ENCODE data around the gene FIGNL2. TPM values are rescaled to one million over a fixed set of nuclear protein-coding genes. Genes with fewer than 3 reads are reported as not detected.

Gene FIGNL2
- total RNA-seq, 1 experiment from 2014 or later = not detected

- Histone ChIP-seq H3K79me2 (ENCODE audit: low read length) (no peaks in the 10 kb centered on the region), H3K9ac (ENCODE audit: low read length) (no peak overlapping the region), H3K27me3 (ENCODE audit: low read length) (peaks cover 27% of the 10 kb centered on the region), H4K20me1 (ENCODE audit: low read length) (no peaks in the 10 kb centered on the region), H3K4me1 (ENCODE audit: insufficient read depth, low read length) (peaks cover 4% of the 10 kb centered on the region; the same call in 1 of the 2 replicates), H3K4me3 (ENCODE audit: low read length) (no peak overlapping the region), H3K36me3 (ENCODE audit: low read depth, low read length) (no peaks in the 10 kb centered on the region), H3K9me3 (ENCODE audit: low read length) (no peaks in the 10 kb centered on the region), H3K4me2 (ENCODE audit: low read length) (no peak overlapping the region), H2AFZ (ENCODE audit: low read length) (no peak overlapping the region), H3F3A (ENCODE audit: low read length, unreplicated experiment) (no peaks in the 10 kb centered on the region), H3K27ac (ENCODE audit: low read length) (no peak overlapping the region), H3K9me2 (replicated peaks; ENCODE audit: low read length) (no peaks in the 10 kb centered on the region)
- no peak for DNase-seq
- ChIA-PET CTCF (no interaction called here), POLR2A (ENCODE audit: unreplicated experiment) (no interaction called here)
- TF ChIP-seq EZH2phosphoT487 (IDR thresholded peaks at IDR 0.05; ENCODE audit: borderline replicate concordance, low read length) = no peak
- TF ChIP-seq CTCF (conservative IDR thresholded peaks at IDR 0.05; ENCODE audit: low read depth, low read length) = no peak
- no peak for TF ChIP-seq EZH2 (IDR thresholded peaks at IDR 0.05; ENCODE audit: low read length, unreplicated experiment)
- intact Hi-C loops (cut with micrococcal nuclease) = no loop called here
- no peak for ATAC-seq
- BruUV-seq (replicated peaks) = no TSS peak
Measured at GRCh38 chr12:51839310-51839947, 9.1 kb downstream of the FIGNL2 start.

GRCh38 chr12:51838762-51839161, 9.8 kb downstream of the FIGNL2 start:
- no peak for ATAC-seq
- BruUV-seq (replicated peaks) = no TSS peak
- TF ChIP-seq EZH2phosphoT487 (IDR thresholded peaks at IDR 0.05; ENCODE audit: borderline replicate concordance, low read length) = no peak
- TF ChIP-seq EZH2 (IDR thresholded peaks at IDR 0.05; ENCODE audit: low read length, unreplicated experiment) = no peak
- no peak for TF ChIP-seq CTCF (conservative IDR thresholded peaks at IDR 0.05; ENCODE audit: low read depth, low read length)
- Histone ChIP-seq H3K27ac (ENCODE audit: low read length) (no peak overlapping the region), H3K9me2 (replicated peaks; ENCODE audit: low read length) (no peaks in the 10 kb centered on the region), H3K9me3 (ENCODE audit: low read length) (no peaks in the 10 kb centered on the region), H3K27me3 (ENCODE audit: low read length) (peaks cover 23% of the 10 kb centered on the region; the same call in 1 of the 2 replicates), H4K20me1 (ENCODE audit: low read length) (no peaks in the 10 kb centered on the region), H3K4me3 (ENCODE audit: low read length) (no peak overlapping the region), H3K4me1 (ENCODE audit: insufficient read depth, low read length) (peaks cover 4% of the 10 kb centered on the region; the same call in 1 of the 2 replicates), H3K4me2 (ENCODE audit: low read length) (no peak overlapping the region), H3K9ac (ENCODE audit: low read length) (no peak overlapping the region), H3F3A (ENCODE audit: low read length, unreplicated experiment) (no peaks in the 10 kb centered on the region), H2AFZ (ENCODE audit: low read length) (no peak overlapping the region), H3K36me3 (ENCODE audit: low read depth, low read length) (no peaks in the 10 kb centered on the region), H3K79me2 (ENCODE audit: low read length) (no peaks in the 10 kb centered on the region)
- CTCF ChIA-PET = no interaction called here
- intact Hi-C loops (cut with micrococcal nuclease) = no loop called here
- POLR2A ChIA-PET (ENCODE audit: unreplicated experiment) = no interaction called here
- DNase-seq = no peak

- ATAC-seq (no peak), DNase-seq (no peak)
- Histone ChIP-seq H3K9ac (ENCODE audit: low read length) (no peak overlapping the region), H3F3A (ENCODE audit: low read length, unreplicated experiment) (no peaks in the 10 kb centered on the region), H3K27ac (ENCODE audit: low read length) (no peak overlapping the region), H2AFZ (ENCODE audit: low read length) (no peak overlapping the region), H3K9me3 (ENCODE audit: low read length) (no peaks in the 10 kb centered on the region), H3K27me3 (ENCODE audit: low read length) (peaks cover 23% of the 10 kb centered on the region; the same call in 1 of the 2 replicates), H3K79me2 (ENCODE audit: low read length) (no peaks in the 10 kb centered on the region), H4K20me1 (ENCODE audit: low read length) (no peaks in the 10 kb centered on the region), H3K4me1 (ENCODE audit: insufficient read depth, low read length) (peaks cover 4% of the 10 kb centered on the region; the same call in 1 of the 2 replicates), H3K9me2 (replicated peaks; ENCODE audit: low read length) (no peaks in the 10 kb centered on the region), H3K4me2 (ENCODE audit: low read length) (no peak overlapping the region), H3K36me3 (ENCODE audit: low read depth, low read length) (no peaks in the 10 kb centered on the region), H3K4me3 (ENCODE audit: low read length) (no peak overlapping the region)
- BruUV-seq (replicated peaks) = no TSS peak
- POLR2A ChIA-PET (ENCODE audit: unreplicated experiment) = no interaction called here
- CTCF ChIA-PET = interaction anchor here (0.6 kb wide), 1 partner anchor 466 kb away, joined by 4 read pairs; no protein-coding TSS in a partner anchor
- intact Hi-C loops (cut with micrococcal nuclease) = no loop called here
- no peak for TF ChIP-seq EZH2phosphoT487 (IDR thresholded peaks at IDR 0.05; ENCODE audit: borderline replicate concordance, low read length)
- no peak for TF ChIP-seq EZH2 (IDR thresholded peaks at IDR 0.05; ENCODE audit: low read length, unreplicated experiment)
- no peak for TF ChIP-seq CTCF (conservative IDR thresholded peaks at IDR 0.05; ENCODE audit: low read depth, low read length)
Measured at GRCh38 chr12:51838036-51838435, 10.5 kb downstream of the FIGNL2 start.

Data from PC-3 (cell line).